GM18505 (cell line): ENCODE measurements around the gene FBXW2.

Experiments used
- ATAC-seq: cut with Tn5 transposase; IDR thresholded peaks from one replicate; pipeline ENCODE4 v1.9.1; 2021; ENCODE audit not compliant: unreplicated experiment
- POLR2A ChIP-seq: IDR thresholded peaks from 4 replicates; pipeline ENCODE4 v1.6.1; 2011; ENCODE audit warnings: borderline replicate concordance; ENCODE audit not compliant: insufficient read depth, insufficient read length; ENCODE audit errors: extremely low read depth

FBXW2 gene, protein sequence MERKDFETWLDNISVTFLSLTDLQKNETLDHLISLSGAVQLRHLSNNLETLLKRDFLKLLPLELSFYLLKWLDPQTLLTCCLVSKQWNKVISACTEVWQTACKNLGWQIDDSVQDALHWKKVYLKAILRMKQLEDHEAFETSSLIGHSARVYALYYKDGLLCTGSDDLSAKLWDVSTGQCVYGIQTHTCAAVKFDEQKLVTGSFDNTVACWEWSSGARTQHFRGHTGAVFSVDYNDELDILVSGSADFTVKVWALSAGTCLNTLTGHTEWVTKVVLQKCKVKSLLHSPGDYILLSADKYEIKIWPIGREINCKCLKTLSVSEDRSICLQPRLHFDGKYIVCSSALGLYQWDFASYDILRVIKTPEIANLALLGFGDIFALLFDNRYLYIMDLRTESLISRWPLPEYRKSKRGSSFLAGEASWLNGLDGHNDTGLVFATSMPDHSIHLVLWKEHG

DNA sequence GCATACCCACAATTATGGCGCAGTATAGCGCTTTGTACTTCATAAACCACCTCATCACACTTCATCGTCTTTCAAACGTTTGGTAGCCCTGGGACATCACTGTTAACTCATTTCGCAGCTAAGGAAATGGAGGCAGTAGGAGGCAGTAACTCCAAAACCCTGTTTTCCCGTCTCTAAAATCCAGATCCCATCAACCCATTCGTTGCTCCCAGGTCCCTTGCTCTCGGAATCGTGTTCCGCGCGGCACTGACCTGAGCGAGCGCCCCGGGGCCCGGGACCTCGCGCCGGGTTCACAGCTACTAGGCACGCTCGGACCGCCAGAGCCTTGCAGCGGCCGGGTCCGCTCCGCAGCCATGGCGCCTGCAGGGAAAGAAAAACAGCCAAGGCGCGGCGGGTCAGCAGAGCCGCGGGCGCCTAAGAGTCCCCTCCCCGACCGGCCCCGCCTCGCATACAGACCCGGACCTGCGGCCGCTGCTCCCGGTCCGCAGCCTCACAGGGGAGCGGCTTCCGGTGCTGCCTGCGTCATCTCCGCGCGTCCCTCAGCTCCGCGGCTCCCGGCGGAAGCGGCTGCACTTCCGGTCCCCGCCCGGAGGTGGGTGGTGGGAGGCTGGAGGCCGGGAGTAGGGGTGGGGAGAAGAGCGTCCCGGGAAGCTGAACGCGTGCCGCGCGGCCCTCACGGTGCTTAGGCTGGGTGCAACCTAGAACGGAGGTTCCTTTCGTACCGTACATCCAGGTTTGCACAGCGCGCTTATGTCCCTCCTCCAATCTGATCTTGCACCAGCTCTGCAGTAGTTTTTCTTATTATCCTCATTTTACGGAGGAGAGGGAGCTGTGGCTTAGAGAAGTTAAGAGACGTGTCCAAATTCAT, at the start of gene FBXW2:
FBXW2 (minus strand) TSS at position 519 of the 868 bp plus-strand sequence. CDS start 5,158 bp downstream, outside the sequence.
- ATAC-seq, result peak; percentile 94
- peak; percentile 97 for TF ChIP-seq POLR2A

DNA sequence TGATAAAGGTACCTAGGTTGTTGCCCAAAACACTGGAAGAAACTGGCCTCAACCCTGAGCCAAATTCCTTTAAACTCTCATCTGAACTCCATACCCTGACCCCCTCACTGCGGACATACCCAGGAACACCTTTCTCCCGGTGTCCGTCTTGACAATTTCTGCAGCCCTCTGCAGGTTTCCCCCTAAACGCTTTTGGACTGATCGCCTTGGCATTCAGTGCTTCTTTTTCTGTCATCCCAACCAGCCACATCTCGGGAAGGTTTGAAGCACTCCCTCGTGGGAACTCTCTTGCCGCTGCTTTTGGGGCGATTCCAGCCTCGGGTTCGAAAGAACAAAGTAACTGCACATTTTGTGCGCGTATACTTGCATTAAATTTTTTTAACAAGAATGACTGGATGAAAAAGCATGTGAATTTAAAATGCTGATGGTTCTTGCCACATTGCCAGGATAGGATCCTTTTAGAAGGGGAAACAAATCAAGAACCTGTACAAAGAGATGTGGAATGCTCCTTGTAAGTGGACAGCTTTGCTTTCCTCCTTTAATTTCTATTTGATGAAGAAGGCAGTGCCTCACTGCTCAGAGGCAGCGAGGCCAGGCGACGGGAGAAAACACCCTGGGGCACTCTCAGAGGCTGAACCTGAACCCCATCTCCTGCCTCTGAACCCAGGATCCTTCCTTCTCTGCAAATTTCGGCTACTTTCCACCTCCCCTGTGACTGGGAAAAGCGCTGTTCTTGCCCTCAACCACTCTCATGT, 48.9 kb upstream of the FBXW2 start:
- ATAC-seq, result peak; percentile 8
- no peak for TF ChIP-seq POLR2A

DNA sequence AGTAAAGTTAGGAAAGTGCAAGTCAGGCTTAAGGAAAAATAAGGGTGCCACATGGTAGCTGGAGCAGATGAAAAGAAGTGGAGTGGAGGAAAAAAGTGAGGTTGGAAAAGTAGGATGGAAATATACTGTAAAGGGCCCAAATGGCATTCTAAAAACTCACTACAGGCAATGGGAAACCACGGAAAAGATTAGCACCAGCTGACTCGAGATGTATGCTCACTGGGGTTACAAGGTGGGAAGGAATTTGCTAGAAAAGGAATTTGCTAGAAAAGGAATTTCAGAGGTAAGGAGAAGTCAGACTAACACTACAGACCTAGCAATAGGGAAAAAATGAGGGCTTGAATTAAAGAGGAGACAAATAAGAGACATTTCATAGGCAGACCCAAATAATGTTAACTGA, 45.9 kb upstream of the FBXW2 start:
- no peak for ATAC-seq
- TF ChIP-seq POLR2A, result no peak

DNA sequence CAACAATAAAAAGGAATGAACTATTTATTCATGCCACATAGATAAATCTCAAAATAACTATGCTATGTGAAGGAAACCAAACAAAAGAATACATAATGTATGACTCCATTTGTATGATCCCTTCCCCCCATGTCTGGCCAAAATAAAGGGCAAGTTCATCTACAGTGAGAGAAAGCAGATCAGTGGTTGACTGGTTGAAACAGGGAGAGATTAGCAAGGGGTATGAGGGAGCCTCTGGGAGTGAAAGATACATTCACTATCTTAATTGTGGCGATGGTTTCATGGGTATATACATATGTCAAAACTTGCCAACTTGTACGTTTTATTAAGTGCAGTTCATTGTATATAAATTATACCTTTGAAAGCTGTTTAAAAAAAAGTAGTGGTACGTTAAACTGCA, 44.7 kb upstream of the FBXW2 start:
- TF ChIP-seq POLR2A, result no peak
- no peak for ATAC-seq

DNA sequence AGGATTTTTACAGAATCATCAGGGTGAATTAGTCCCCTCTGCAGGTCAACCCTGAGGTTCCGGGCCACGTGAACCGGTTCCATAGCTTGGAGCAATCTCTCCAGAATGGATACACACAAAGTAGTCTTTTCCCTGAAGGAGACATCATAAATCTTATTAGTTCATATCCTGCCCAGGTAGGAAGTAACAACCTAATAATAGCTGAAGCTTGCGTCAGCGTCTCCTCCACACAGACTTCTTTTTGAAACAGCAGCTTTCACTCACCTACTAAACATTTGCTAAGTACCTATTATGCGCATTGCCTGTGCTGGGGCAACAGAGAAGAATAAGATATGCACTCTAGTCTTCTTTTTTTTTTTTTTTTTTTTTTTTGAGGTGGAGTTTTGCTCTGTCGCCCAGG, 40.1 kb upstream of the FBXW2 start:
- ATAC-seq, result no peak
- no peak for TF ChIP-seq POLR2A

DNA sequence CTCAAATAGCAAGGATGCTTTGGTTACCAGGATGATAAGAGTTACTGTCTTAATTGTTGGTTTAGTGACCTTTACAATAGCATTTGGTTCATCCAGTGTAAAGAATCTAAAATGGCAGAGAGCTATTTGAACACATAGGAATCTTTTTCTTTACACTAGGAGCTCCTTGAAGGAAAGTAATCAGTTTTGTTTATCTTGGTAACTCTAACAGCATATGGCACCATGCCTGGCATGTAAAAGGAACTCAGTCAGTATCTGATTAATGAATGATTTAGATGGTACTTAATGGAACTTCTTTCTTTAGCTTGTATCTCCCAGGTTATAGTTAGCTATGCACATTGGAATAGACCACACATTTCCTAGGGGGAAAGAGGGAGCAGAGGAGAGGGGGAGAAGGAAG, 39.6 kb upstream of the FBXW2 start:
- no peak for TF ChIP-seq POLR2A
- ATAC-seq, result no peak

DNA sequence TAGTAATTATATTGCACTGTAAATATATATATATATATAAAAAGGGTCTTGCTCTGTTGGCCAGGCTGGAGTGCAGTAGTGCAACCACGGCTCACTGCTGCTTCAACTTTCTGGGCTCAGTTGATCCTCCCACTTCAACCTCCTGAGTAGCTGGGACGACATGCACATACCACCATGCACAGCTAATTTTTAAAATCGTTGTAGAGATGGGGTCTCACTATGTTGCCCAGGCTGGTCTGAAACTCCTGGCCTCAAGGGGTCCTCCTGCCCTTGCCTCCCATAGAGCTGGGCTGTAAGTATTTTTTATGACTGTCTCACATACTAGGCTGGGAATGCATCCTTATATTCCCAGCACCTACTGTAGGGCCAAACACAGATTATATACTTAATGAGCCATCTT, 37.6 kb upstream of the FBXW2 start:
- no peak for ATAC-seq
- no peak for TF ChIP-seq POLR2A

DNA sequence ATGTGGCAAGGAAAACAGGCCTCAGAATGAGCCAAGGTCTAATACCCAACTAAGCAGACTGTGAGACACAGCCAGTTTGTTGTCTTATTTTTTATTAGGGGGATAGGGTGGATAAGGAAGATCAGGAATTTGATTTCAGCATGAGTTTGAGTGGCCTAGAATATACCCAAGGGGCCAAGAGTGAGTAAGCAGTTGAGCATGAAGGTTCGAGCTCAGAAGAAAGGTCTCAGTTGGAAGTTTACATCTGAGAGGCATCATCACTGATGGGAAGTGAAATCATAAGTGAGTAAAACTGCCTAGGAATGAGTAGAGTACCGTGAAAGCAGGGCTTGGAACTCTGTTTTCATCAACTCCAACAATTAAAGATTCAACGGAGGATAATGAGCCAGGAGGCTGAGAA, 36.9 kb upstream of the FBXW2 start:
- no peak for TF ChIP-seq POLR2A
- ATAC-seq, result no peak

DNA sequence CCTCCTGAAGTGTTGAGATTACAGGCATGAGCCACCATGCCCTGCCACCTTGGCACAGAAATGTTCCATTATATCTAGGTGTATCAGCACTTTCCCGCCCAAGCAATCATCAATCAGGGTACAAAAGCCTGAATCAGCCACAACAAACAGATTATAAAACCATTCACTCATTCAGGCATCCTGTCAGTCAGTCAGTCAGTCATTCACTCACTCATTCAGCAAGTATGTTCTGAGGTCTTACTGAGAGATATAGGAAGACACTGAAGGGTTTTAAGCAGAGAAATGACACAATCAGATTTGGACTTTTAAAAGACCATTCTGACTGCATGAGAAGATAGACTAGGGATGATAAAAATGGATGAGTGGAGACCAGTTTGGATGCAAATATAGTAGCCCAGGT, 36.4 kb upstream of the FBXW2 start:
- no peak for TF ChIP-seq POLR2A
- ATAC-seq, result no peak

DNA sequence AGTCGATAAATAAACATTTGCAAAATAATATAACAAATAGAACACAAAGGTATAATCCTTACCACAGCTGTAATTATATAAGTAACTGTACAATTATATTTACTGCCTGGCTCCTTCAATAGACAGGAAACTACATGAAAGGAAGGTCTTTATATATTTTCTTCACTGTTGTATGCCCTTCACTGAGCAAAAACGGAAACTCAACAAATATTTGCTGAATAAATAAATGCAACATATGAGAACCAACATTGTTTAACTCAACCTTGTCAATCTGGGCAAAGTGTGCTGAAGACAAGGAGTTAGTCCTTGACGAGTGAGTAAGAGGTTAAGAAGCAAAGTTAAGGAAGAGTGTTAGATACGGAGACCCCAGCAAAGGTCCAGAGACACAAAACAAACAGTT, 26.9 kb upstream of the FBXW2 start:
- no peak for ATAC-seq
- TF ChIP-seq POLR2A, result no peak

DNA sequence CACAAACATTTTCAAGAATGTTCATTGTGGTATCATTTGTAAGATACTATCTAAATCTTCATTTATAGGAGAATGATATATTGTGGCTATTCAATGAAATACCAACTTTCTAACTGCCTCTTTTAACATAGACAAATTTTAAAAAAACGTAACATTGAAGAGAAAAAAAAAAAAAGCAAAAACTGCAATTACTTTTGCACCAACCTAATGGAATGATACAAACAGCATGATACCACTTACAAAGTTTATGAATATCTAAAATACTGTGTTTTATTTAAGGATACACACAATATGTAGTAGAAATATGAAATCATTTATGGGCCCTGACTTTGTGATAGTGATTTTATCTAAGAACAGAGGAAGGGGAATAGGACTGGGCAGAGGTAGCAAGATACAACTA, 25.4 kb upstream of the FBXW2 start:
- no peak for ATAC-seq
- no peak for TF ChIP-seq POLR2A

DNA sequence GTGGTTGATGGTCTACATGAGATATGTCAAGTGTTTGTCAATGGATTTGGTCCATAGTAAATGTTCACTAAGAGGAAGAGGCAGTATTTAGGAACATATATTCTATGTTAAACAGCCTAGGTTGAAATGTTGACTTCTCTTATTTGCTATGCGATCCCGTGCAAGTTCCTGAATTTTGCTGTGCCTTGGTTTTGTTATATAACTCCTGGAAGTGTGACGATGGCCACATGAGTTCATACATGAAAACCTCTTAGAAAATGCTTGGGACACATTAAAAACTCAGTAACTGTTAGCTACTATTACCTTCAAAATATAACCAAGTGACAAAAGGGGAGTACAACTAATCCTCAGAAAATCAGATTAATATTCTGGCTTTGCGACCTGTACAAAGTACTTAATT, 21.9 kb upstream of the FBXW2 start:
- no peak for TF ChIP-seq POLR2A
- ATAC-seq, result no peak

DNA sequence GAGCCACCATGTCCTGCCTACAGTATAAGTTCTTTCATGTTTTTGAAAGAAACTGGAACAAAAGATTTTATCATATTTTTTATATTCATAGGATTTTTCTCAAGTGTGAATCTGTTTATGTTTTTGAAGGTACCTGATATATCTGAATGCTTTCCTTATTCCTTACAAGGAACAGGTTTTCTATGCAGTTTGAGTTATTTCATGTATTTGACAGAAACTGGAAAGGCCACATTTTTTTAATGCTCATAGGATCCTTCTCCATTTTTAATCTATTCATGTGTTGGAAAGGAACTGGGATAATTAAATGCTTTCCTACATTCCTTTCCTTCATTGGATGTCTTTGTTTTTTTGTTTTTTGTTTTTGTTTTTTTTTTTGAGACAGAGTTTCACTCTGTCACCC, 15.7 kb upstream of the FBXW2 start:
- ATAC-seq, result no peak
- no peak for TF ChIP-seq POLR2A
